ENCODE results near the gene LAMA2.
A peak's percentile ranks its signal among the peaks of the same experiment; 100 is the strongest.

LAMA2 gene

GRCh38 chr6:129498950-129499842 is 616.3 kb downstream of the LAMA2 start:
- Histone ChIP-seq H3K27me3 (ENCODE audit: insufficient read depth, low read length) (no peaks in the 10 kb centered on the region; the same call in 1 of the 2 replicates), H4K20me1 (ENCODE audit: insufficient read depth, low read length) (no peaks in the 10 kb centered on the region), H3K9me2 (ENCODE audit: low read depth, low read length) (no peaks in the 10 kb centered on the region), H3K27ac (ENCODE audit: low read depth, low read length, poor library complexity, severe bottlenecking) (no peak overlapping the region), H3K36me3 (ENCODE audit: insufficient read depth, low read length) (no peaks in the 10 kb centered on the region), H3K9ac (ENCODE audit: low read length) (no peak overlapping the region), H3K4me2 (ENCODE audit: low read length) (no peak overlapping the region), H3K79me2 (ENCODE audit: insufficient read depth, low read length) (no peaks in the 10 kb centered on the region), H3K4me1 (ENCODE audit: insufficient read depth, low read length, severe bottlenecking) (peaks cover 17% of the 10 kb centered on the region), H3K9me3 (ENCODE audit: low read length) (no peaks in the 10 kb centered on the region), H3K4me3 (ENCODE audit: low read depth, low read length, poor library complexity, severe bottlenecking) (no peak overlapping the region), H3F3A (ENCODE audit: insufficient read depth, low read length) (no peaks in the 10 kb centered on the region), H2AFZ (ENCODE audit: low read length) (no peak overlapping the region)
- no peak for TF ChIP-seq EZH2 (IDR thresholded peaks at IDR 0.05; ENCODE audit: borderline replicate concordance, low read length)
- TF ChIP-seq, protein P1, sequence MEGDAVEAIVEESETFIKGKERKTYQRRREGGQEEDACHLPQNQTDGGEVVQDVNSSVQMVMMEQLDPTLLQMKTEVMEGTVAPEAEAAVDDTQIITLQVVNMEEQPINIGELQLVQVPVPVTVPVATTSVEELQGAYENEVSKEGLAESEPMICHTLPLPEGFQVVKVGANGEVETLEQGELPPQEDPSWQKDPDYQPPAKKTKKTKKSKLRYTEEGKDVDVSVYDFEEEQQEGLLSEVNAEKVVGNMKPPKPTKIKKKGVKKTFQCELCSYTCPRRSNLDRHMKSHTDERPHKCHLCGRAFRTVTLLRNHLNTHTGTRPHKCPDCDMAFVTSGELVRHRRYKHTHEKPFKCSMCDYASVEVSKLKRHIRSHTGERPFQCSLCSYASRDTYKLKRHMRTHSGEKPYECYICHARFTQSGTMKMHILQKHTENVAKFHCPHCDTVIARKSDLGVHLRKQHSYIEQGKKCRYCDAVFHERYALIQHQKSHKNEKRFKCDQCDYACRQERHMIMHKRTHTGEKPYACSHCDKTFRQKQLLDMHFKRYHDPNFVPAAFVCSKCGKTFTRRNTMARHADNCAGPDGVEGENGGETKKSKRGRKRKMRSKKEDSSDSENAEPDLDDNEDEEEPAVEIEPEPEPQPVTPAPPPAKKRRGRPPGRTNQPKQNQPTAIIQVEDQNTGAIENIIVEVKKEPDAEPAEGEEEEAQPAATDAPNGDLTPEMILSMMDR (IDR thresholded peaks at IDR 0.05; ENCODE audit: low read length): peak; percentile 58; the same call in 1 of the 2 replicates

DNA sequence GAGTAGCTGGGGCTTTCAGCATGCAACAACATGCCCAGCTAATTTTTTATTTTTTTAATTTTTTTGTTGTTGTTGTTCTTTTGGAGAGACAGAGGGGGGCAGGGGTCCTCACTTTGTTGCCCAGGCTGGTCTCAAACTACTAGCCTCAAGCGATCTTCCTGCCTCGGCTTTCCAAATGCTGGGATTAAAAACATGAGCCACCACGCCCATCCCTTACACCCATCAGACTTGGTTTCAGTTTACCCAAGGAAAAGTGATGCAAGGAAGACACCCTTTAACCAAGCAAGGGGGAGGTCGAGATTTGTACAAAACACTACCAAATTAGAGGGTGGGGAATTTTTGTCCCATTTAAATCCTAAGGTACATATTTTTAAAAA is 616.9 kb downstream of the LAMA2 start:
- H3K27me3 ChIP-seq (ENCODE audit: insufficient read depth, low read length): no peaks in the 10 kb centered on the region; the same call in 1 of the 2 replicates
- no peak overlapping the region for H3K27ac ChIP-seq (ENCODE audit: low read depth, low read length, poor library complexity, severe bottlenecking)
- no peaks in the 10 kb centered on the region for H3F3A ChIP-seq (ENCODE audit: insufficient read depth, low read length)
- no peaks in the 10 kb centered on the region for H3K9me2 ChIP-seq (ENCODE audit: low read depth, low read length)
- H3K9ac ChIP-seq (ENCODE audit: low read length): no peak overlapping the region
- H3K4me1 ChIP-seq (ENCODE audit: insufficient read depth, low read length, severe bottlenecking): peaks cover 17% of the 10 kb centered on the region
- no peak overlapping the region for H2AFZ ChIP-seq (ENCODE audit: low read length)
- H3K9me3 ChIP-seq (ENCODE audit: low read length): no peaks in the 10 kb centered on the region
- no peaks in the 10 kb centered on the region for H3K79me2 ChIP-seq (ENCODE audit: insufficient read depth, low read length)
- H3K4me3 ChIP-seq (ENCODE audit: low read depth, low read length, poor library complexity, severe bottlenecking): no peak overlapping the region
- no peaks in the 10 kb centered on the region for H3K36me3 ChIP-seq (ENCODE audit: insufficient read depth, low read length)
- no peak overlapping the region for H3K4me2 ChIP-seq (ENCODE audit: low read length)
- H4K20me1 ChIP-seq (ENCODE audit: insufficient read depth, low read length): no peaks in the 10 kb centered on the region
- TF ChIP-seq EZH2 (IDR thresholded peaks at IDR 0.05; ENCODE audit: borderline replicate concordance, low read length): no peak
- TF ChIP-seq, protein P1 (IDR thresholded peaks at IDR 0.05; ENCODE audit: low read length): no peak

GRCh38 chr6:129500958-129501739 is 618.2 kb downstream of the LAMA2 start:
- Histone ChIP-seq H3K4me1 (ENCODE audit: insufficient read depth, low read length, severe bottlenecking) (peaks cover 17% of the 10 kb centered on the region), H3K4me3 (ENCODE audit: low read depth, low read length, poor library complexity, severe bottlenecking) (no peak overlapping the region), H4K20me1 (ENCODE audit: insufficient read depth, low read length) (no peaks in the 10 kb centered on the region), H3K79me2 (ENCODE audit: insufficient read depth, low read length) (no peaks in the 10 kb centered on the region), H3K36me3 (ENCODE audit: insufficient read depth, low read length) (no peaks in the 10 kb centered on the region), H3K9me3 (ENCODE audit: low read length) (no peaks in the 10 kb centered on the region), H3F3A (ENCODE audit: insufficient read depth, low read length) (no peaks in the 10 kb centered on the region), H3K4me2 (ENCODE audit: low read length) (peak overlapping the region; percentile 24; the same call in 1 of the 2 replicates), H2AFZ (ENCODE audit: low read length) (no peak overlapping the region), H3K9ac (ENCODE audit: low read length) (no peak overlapping the region), H3K27me3 (ENCODE audit: insufficient read depth, low read length) (no peaks in the 10 kb centered on the region; the same call in 1 of the 2 replicates), H3K27ac (ENCODE audit: low read depth, low read length, poor library complexity, severe bottlenecking) (no peak overlapping the region), H3K9me2 (ENCODE audit: low read depth, low read length) (no peaks in the 10 kb centered on the region)
- TF ChIP-seq, protein P1 (IDR thresholded peaks at IDR 0.05; ENCODE audit: low read length): peak; percentile 56
- TF ChIP-seq EZH2 (IDR thresholded peaks at IDR 0.05; ENCODE audit: borderline replicate concordance, low read length): no peak
